ENCODE results near the gene SCG5. TPM values are rescaled to one million over a fixed set of nuclear protein-coding genes. Genes with fewer than 3 reads are reported as not detected.

Gene SCG5
- 7.6 TPM for total RNA-seq

GRCh38 chr15:32641517-32642059, at the start of gene SCG5:
Gene SCG5 (plus strand): TSS chr15:32641710. CDS start chr15:32643593, 1,883 bp downstream.

GRCh38 chr15:32593151-32593550, 48.4 kb upstream of the SCG5 start, which contains the start of gene GOLGA8N:
Gene GOLGA8N (plus strand): TSS chr15:32593456.

GRCh38 chr15:32615051-32615870, 26.2 kb upstream of the SCG5 start, which contains the start of gene ARHGAP11A:
Gene ARHGAP11A (plus strand): TSS chr15:32615504. CDS start chr15:32616212, 708 bp downstream.

GRCh38 chr15:32717426-32718226, 76.1 kb downstream of the SCG5 start, which contains the start of gene GREM1:
Gene GREM1 (plus strand): TSS chr15:32718004. CDS start chr15:32730691, 12,687 bp downstream.

Small RNA genes within 50 kb of the gene (small RNA-seq; reads per million reads assigned to genes)
- gene RN7SL286P (ENCODE audit: low replicate concordance), result not detected

Other genes with a start within 250 kb of the SCG5 start
- not detected for gene GOLGA8K, start 238.4 kb upstream of the SCG5 start, total RNA-seq
- 0.29 TPM for gene GOLGA8O, start 186.1 kb upstream of the SCG5 start, total RNA-seq
- 16.7 TPM for gene GOLGA8N, start 48.3 kb upstream of the SCG5 start, total RNA-seq
- gene ARHGAP11A, start 26.2 kb upstream of the SCG5 start, total RNA-seq, result 8.3 TPM
- gene GREM1, start 76.3 kb downstream of the SCG5 start, total RNA-seq, result 0.35 TPM

All from metanephros (tissue), 2 donors.